ENCODE measurements around the gene ANKRD13A. TPM values are rescaled to one million over a fixed set of nuclear protein-coding genes. Genes with fewer than 3 reads are reported as not detected.
"Not testable (repeated sequence)": the region's sequence is repeated elsewhere in the genome, so short reads cannot be mapped to it uniquely, and the experiment has no call there.

ANKRD13A gene
- total and polyA plus RNA-seq, 2 experiments from 2014 or later = 5.7 to 25.6 TPM

- H3K27ac Mint-ChIP-seq; H3K9me2 ChIP-seq (ENCODE audit: insufficient read depth); H4K20me1 ChIP-seq (replicated peaks; ENCODE audit: insufficient read depth); H3K9me3 Mint-ChIP-seq; ATAC-seq; DNase-seq (ENCODE audit: low spot score); H3K4me1 ChIP-seq (ENCODE audit: insufficient read depth); H3K36me3 Mint-ChIP-seq (ENCODE audit: low read depth); H3K79me2 ChIP-seq (replicated peaks; ENCODE audit: insufficient read depth); H3K4me2 ChIP-seq; H3K4me1 Mint-ChIP-seq; H3K4me3 Mint-ChIP-seq; H2AFZ ChIP-seq; H3K27me3 Mint-ChIP-seq (ENCODE audit: insufficient read depth, low read depth, poor library complexity); H3K27ac ChIP-seq (ENCODE audit: low read depth); H3K36me3 ChIP-seq (ENCODE audit: insufficient read depth); H3K27me3 ChIP-seq (ENCODE audit: insufficient read depth); H3F3A ChIP-seq (replicated peaks; ENCODE audit: low read depth); H3K4me3 ChIP-seq: not testable (repeated sequence)
Observed at GRCh38 chr12:110008681-110009398, 9.6 kb downstream of the ANKRD13A start.

GRCh38 chr12:110010853-110011723 is 11.9 kb downstream of the ANKRD13A start:
- Mint-ChIP-seq H3K27ac (no peak overlapping the region; the same call in 1 of the 2 replicates), H3K4me1 (no peaks in the 10 kb centered on the region), H3K4me3 (no peak overlapping the region), H3K27me3 (ENCODE audit: insufficient read depth, low read depth, poor library complexity) (no peaks in the 10 kb centered on the region), H3K36me3 (ENCODE audit: low read depth) (peaks cover 3% of the 10 kb centered on the region; the same call in 1 of the 3 replicates), H3K9me3 (no peaks in the 10 kb centered on the region)
- TF ChIP-seq EZH2phosphoT487 (IDR thresholded peaks at IDR 0.05; ENCODE audit: unreplicated experiment) (no peak), EZH2 (IDR thresholded peaks at IDR 0.05; ENCODE audit: low read depth, unreplicated experiment) (no peak), ZNF331 (CRISPR knock-in tag; IDR thresholded peaks at IDR 0.05; ENCODE audit: low read depth) (no peak), ZNF114 (CRISPR knock-in tag; IDR thresholded peaks at IDR 0.05) (no peak), STAT1 (IDR thresholded peaks at IDR 0.05; ENCODE audit: unreplicated experiment) (no peak), CREB1 (CRISPR knock-in tag; IDR thresholded peaks at IDR 0.05; ENCODE audit: low read depth) (no peak), NANOG (IDR thresholded peaks at IDR 0.05; ENCODE audit: borderline replicate concordance) (no peak)
- TF ChIP-seq, protein P1, sequence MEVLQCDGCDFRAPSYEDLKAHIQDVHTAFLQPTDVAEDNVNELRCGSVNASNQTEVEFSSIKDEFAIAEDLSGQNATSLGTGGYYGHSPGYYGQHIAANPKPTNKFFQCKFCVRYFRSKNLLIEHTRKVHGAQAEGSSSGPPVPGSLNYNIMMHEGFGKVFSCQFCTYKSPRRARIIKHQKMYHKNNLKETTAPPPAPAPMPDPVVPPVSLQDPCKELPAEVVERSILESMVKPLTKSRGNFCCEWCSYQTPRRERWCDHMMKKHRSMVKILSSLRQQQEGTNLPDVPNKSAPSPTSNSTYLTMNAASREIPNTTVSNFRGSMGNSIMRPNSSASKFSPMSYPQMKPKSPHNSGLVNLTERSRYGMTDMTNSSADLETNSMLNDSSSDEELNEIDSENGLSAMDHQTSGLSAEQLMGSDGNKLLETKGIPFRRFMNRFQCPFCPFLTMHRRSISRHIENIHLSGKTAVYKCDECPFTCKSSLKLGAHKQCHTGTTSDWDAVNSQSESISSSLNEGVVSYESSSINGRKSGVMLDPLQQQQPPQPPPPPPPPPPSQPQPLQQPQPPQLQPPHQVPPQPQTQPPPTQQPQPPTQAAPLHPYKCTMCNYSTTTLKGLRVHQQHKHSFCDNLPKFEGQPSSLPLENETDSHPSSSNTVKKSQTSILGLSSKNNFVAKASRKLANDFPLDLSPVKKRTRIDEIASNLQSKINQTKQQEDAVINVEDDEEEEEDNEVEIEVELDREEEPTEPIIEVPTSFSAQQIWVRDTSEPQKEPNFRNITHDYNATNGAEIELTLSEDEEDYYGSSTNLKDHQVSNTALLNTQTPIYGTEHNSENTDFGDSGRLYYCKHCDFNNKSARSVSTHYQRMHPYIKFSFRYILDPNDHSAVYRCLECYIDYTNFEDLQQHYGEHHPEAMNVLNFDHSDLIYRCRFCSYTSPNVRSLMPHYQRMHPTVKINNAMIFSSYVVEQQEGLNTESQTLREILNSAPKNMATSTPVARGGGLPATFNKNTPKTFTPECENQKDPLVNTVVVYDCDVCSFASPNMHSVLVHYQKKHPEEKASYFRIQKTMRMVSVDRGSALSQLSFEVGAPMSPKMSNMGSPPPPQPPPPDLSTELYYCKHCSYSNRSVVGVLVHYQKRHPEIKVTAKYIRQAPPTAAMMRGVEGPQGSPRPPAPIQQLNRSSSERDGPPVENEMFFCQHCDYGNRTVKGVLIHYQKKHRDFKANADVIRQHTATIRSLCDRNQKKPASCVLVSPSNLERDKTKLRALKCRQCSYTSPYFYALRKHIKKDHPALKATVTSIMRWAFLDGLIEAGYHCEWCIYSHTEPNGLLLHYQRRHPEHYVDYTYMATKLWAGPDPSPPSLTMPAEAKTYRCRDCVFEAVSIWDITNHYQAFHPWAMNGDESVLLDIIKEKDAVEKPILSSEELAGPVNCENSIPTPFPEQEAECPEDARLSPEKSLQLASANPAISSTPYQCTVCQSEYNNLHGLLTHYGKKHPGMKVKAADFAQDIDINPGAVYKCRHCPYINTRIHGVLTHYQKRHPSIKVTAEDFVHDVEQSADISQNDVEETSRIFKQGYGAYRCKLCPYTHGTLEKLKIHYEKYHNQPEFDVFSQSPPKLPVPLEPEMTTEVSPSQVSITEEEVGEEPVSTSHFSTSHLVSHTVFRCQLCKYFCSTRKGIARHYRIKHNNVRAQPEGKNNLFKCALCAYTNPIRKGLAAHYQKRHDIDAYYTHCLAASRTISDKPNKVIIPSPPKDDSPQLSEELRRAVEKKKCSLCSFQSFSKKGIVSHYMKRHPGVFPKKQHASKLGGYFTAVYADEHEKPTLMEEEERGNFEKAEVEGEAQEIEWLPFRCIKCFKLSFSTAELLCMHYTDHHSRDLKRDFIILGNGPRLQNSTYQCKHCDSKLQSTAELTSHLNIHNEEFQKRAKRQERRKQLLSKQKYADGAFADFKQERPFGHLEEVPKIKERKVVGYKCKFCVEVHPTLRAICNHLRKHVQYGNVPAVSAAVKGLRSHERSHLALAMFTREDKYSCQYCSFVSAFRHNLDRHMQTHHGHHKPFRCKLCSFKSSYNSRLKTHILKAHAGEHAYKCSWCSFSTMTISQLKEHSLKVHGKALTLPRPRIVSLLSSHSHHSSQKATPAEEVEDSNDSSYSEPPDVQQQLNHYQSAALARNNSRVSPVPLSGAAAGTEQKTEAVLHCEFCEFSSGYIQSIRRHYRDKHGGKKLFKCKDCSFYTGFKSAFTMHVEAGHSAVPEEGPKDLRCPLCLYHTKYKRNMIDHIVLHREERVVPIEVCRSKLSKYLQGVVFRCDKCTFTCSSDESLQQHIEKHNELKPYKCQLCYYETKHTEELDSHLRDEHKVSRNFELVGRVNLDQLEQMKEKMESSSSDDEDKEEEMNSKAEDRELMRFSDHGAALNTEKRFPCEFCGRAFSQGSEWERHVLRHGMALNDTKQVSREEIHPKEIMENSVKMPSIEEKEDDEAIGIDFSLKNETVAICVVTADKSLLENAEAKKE (CRISPR knock-in tag; IDR thresholded peaks at IDR 0.05) = no peak
- Histone ChIP-seq H3K9me2 (ENCODE audit: insufficient read depth) (no peaks in the 10 kb centered on the region), H3F3A (replicated peaks; ENCODE audit: low read depth) (no peaks in the 10 kb centered on the region), H3K4me1 (ENCODE audit: insufficient read depth) (no peaks in the 10 kb centered on the region), H3K36me3 (ENCODE audit: insufficient read depth) (no peaks in the 10 kb centered on the region), H3K4me3 (no peak overlapping the region), H2AFZ (no peak overlapping the region), H3K27ac (ENCODE audit: low read depth) (no peak overlapping the region), H3K4me2 (no peak overlapping the region), H3K27me3 (ENCODE audit: insufficient read depth) (no peaks in the 10 kb centered on the region), H3K79me2 (replicated peaks; ENCODE audit: insufficient read depth) (peaks cover 7% of the 10 kb centered on the region; the same call in 1 of the 2 replicates), H4K20me1 (replicated peaks; ENCODE audit: insufficient read depth) (peaks cover 5% of the 10 kb centered on the region)
- ATAC-seq (no peak), DNase-seq (ENCODE audit: low spot score) (no peak)

All from GM23338 (cell line).